NCI-H82 treated with DMSO at 0.1 percent for 48 hours (cell line): Measurements from ENCODE around the gene TOGARAM1.

Source experiments
- DNase-seq: peaks from one replicate; lab custom pipeline; 2025; ENCODE audit not compliant: unreplicated experiment; lab: John Stamatoyannopoulos, UW

TOGARAM1 gene, protein sequence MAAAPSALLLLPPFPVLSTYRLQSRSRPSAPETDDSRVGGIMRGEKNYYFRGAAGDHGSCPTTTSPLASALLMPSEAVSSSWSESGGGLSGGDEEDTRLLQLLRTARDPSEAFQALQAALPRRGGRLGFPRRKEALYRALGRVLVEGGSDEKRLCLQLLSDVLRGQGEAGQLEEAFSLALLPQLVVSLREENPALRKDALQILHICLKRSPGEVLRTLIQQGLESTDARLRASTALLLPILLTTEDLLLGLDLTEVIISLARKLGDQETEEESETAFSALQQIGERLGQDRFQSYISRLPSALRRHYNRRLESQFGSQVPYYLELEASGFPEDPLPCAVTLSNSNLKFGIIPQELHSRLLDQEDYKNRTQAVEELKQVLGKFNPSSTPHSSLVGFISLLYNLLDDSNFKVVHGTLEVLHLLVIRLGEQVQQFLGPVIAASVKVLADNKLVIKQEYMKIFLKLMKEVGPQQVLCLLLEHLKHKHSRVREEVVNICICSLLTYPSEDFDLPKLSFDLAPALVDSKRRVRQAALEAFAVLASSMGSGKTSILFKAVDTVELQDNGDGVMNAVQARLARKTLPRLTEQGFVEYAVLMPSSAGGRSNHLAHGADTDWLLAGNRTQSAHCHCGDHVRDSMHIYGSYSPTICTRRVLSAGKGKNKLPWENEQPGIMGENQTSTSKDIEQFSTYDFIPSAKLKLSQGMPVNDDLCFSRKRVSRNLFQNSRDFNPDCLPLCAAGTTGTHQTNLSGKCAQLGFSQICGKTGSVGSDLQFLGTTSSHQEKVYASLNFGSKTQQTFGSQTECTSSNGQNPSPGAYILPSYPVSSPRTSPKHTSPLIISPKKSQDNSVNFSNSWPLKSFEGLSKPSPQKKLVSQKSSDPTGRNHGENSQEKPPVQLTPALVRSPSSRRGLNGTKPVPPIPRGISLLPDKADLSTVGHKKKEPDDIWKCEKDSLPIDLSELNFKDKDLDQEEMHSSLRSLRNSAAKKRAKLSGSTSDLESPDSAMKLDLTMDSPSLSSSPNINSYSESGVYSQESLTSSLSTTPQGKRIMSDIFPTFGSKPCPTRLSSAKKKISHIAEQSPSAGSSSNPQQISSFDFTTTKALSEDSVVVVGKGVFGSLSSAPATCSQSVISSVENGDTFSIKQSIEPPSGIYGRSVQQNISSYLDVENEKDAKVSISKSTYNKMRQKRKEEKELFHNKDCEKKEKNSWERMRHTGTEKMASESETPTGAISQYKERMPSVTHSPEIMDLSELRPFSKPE (N-terminal part only)

DNA sequence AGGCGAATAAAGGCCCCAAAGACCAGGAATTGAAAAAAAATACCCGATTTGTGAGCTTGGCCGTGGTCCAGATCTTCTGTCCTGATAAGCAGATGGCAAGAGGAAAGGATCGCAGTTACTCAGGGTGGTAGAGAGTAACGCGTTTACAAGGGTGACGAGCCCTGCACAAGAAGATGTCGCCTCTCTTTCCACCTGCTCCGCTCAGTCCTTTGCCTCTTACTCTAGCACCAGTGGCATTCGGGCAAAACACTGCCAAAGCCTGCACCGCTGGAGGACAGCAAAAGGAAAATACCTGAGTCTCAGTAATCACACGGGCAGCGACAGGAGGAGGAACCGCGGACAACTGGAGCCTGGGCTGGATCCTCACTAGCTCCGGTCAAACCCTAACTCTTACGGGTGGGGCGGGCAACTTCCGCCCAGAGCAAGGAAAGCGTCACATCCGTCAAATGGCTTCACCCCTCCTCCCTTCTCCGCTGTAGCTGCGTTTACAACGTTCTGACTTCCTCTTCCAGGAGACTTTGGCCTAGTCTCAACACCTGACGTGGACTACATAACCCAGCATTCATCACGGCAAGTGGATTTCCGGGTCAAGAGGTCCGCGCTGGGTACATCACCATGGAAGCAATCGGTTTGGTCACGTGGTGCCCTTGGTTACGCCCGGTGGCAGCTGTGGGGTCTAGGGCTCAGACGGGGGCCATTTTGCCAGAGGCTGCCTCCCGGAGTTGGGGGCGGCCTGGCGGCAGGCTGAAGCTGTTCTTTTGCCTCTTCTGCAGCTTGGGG is at the start of gene TOGARAM1, which contains the start of gene KLHL28:
TSS of gene TOGARAM1 (plus strand) at position 637 of the 780 bp plus-strand sequence. CDS start 232 bp downstream, outside the sequence.
TSS of gene KLHL28 (minus strand) at position 394 of the 780 bp plus-strand sequence. CDS start 16,019 bp downstream, outside the sequence.
- DNase-seq: peak; percentile 96

GRCh38 chr14:44914849-44915248 is 47.1 kb upstream of the TOGARAM1 start:
- no peak for DNase-seq

DNA sequence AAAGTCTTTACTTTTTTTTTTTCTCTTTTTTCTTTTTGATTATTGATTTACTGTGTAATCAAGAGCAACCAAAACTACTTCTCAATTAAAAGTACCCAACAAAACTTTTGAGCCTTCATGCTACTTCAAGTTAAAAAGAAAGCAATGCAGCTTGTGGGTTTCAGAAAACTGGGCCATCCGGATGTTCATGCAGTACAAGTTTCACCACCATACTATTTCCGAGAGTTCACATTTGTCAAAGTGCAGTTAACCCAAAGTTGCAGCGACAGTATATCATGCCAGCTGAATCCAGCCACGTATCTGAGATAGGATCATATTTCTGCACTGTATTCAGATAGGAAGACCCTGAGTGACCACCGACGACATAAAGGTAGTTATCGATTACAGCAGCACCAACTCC is 33.2 kb upstream of the TOGARAM1 start:
- no peak for DNase-seq

- DNase-seq: no peak
Observed at GRCh38 chr14:44935155-44935554, 26.8 kb upstream of the TOGARAM1 start.

GRCh38 chr14:44937547-44937946 is 24.4 kb upstream of the TOGARAM1 start:
- no peak for DNase-seq

DNA sequence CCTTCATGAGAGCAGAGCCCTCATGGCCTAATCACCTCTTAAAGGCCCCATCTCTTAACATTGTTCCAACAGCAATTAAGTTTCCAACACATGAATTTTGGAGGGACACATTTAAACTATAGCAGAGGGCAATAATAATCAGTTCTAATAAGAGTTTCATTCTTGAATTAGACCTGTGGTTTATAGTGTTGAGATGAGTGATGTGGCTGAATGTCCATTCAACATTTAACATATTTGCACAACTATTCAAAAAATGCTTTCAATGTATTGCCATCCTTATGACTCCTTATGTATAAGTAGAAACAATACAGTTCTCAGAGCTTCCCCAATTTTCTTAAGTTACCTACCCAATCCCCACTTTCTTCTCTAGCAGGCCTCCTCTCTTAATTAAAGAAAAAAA is 21.8 kb upstream of the TOGARAM1 start:
- no peak for DNase-seq

DNA sequence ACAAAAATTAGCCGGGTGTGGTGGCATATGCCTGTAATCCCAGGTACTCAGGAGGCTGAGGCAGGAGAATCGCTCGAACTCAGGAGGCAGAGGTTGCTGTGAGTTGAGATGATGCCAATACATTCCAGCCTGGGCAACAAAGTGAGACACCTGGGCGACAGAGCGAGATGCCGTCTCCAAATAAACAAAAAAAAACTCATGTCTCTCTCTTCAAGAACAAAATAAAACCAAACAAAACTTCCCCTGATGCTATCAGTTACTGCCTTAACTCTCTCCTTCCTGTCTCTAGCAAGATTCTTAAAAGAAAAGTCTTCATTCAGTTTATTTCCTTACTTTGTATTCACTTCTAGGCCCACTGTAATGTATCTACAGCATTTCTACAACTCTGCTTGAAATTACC is 21.0 kb upstream of the TOGARAM1 start:
- DNase-seq: no peak

GRCh38 chr14:44941591-44941990 is 20.4 kb upstream of the TOGARAM1 start:
- no peak for DNase-seq

DNA sequence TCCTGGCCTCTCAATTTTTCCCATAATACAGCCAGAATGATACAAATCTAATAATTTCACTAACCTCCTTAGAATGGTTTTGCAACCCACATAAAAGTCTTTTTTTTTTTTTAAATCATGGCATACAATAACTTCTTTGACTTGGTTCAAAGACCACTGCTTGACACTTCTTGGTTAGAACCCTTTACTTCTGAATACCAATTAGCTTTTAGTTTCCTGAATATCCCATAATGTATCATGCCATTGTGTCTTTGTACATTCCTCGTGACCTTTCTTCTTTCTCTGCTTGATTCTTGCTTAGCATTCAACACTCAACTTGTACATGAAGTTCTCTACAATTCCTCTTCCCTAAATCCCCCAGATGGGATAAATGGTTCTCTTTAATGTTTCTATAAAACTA is 19.6 kb upstream of the TOGARAM1 start:
- DNase-seq: no peak

DNA sequence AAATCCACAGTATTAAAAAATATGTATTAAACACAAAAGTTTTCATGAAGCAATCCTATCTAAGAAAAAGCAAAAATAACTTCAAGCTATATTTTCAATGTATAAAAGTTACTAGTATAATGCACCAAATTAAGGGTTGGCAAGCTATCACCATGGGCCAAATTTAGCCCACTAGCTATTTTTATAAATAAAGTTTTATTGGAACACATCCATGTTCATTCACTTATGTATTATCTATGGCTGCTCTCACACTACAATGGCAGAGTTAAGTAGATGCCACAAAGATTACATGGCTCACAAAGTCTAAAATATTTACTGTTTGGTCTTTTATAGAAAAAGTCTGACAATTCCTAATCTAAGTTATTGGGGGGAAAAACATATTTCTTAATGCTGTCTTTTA is 17.9 kb upstream of the TOGARAM1 start:
- no peak for DNase-seq

DNA sequence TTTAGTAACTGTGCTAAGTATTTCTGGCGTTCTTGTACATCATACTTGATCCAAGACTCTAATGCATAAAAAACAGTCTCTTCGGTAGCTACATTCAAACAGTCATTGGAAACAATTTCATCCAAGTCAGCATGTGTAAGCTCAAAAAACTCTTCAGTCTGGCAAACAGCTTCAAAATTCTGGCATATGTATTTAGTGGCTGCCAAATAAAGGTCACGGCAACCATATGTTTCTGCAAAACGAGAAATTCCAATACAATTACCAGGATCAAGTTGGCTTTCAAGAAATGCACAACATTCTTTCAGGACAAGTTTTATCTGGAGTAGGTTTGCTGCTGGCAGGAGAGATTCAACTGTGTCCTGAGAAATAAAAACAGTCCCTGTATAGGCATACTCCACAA is 16.7 kb upstream of the TOGARAM1 start:
- DNase-seq: no peak

- DNase-seq: no peak
Observed at GRCh38 chr14:44951051-44951450, 10.9 kb upstream of the TOGARAM1 start.

DNA sequence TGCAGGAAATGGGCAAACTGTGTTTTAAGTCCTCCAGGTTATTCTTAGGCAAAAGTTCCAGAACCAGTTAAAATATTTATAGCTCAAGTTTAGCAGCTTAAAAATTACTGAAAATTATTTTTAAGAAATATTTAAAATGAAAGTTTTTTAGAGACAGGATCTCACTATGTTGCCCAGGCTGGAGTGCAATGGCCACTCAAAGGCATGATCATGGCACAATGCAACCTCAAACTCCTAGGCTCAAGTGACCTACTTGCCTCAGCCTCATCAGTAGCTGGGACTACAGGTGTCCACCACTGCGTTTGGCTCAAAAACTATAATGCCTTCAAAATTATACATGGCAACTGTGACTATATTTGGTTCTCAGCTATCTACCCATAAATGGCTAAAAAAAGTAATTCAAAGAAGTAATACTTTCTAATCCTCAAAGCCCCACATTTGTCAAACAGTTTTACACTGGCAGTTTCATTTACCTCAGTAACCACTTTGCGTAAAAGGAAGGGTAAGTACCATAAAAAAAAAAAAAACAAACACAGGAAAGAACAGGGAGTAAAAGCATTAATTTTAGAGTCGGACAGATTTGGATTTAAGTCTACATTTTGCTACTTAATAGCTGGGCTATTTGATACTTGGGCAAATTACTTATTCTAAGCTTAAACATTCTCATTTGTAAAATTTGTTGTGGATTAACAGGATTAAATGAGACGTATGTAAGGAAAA is 9.4 kb upstream of the TOGARAM1 start:
- DNase-seq: no peak

- no peak for DNase-seq
Observed at GRCh38 chr14:44954750-44955149, 7.2 kb upstream of the TOGARAM1 start.

- DNase-seq: no peak
Observed at GRCh38 chr14:44955528-44955927, 6.5 kb upstream of the TOGARAM1 start.

DNA sequence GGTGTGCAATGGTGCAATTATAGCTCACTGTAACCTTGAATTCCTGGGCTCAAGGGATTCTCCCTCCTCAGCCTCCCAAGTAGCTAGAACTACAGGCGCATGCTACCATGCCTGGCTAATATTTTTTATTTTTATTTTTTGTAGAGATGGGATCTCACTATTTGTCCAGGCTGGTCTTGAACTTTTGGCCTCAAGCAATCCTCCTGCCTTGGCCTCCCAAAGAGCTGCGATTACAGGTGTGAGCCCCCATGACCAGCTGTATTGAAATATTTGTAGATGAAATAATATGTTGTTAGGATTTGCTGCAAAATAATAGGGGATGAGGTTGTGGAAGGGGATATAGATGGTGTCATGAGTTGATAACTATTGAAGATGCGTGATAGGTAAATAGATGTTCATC is 5.1 kb upstream of the TOGARAM1 start:
- no peak for DNase-seq

DNA sequence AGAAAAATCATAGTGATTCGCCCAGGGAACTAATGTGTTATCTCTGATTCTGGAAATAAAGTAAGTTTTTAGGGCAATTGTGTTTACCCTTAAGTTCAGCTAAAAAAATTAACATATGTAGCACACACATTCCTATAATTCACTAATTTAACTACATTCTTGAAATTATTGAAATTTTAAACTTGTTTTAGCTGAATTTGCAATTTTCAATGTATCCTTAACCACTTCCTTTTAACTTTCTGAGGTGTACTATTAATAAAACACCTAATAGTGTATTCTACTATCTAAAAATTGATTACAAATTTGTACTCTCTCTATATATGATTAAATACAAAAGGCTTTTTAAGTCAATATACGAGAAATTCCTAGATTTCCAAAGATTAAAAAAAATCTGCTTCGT is 2.5 kb upstream of the TOGARAM1 start:
- DNase-seq: no peak

- DNase-seq: no peak
Observed at GRCh38 chr14:44960146-44960545, 1.8 kb upstream of the TOGARAM1 start.

GRCh38 chr14:44960646-44961045 is 1.3 kb upstream of the TOGARAM1 start:
- DNase-seq: no peak

- no peak for DNase-seq
Observed at GRCh38 chr14:44961151-44961553, 838 bp upstream of the TOGARAM1 start.
